HepG2 (cell line): Measurements from ENCODE around the gene KCNMB4. TPM values are rescaled to one million over a fixed set of nuclear protein-coding genes. Genes with fewer than 3 reads are reported as not detected.
A peak's percentile ranks its signal among the peaks of the same experiment; 100 is the strongest.

Experiments used
- ATAC-seq: fragments of 200-7000 bp; cut with Tn5 transposase; 3 replicates; pipeline ENCODE4 v1.9.1; 2020; ENCODE audit warnings: mild to moderate bottlenecking, moderate library complexity
- BruUV-seq: library from RNA; stranded (reverse); fragments of 400-500 nt; replicated peaks from 2 replicates; lab custom pipeline; 2021; lab: Mats Ljungman, UMichigan
- CTCF ChIA-PET: fragments of 300-600 bp; formaldehyde crosslinking; extraction: SDS; loops from one replicate; lab custom pipeline; 2021; ENCODE audit warnings: low total read pairs, inconsistent platforms, low intra/inter-chr PET ratio; lab: Yijun Ruan, JAX
- POLR2A ChIA-PET: fragments of 350-600 bp; sonication (Branson Sonifier 250); formaldehyde crosslinking; loops from one replicate; lab custom pipeline; 2020; ENCODE audit warnings: antibody characterized with exemption, inconsistent platforms; lab: Yijun Ruan, JAX
- DNase-seq: peaks from one replicate; pipeline ENCODE4 v3.0.0-alpha.2; 2015; ENCODE audit warnings: low spot score
- FAIRE-seq: peaks from 3 replicates; lab custom pipeline; 2011; peaks lifted over from hg19 to GRCh38; lab: Jason Lieb, UNC
- H2AFZ ChIP-seq: one replicate; pipeline ENCODE4 v1.6.1; 2011; ENCODE audit warnings: low read length, inconsistent platforms
- H3K27ac ChIP-seq: fragments of 300-600 bp; 3 replicates; pipeline ENCODE4 v1.8.0; 2011; ENCODE audit warnings: mixed run types, mild to moderate bottlenecking, mixed read lengths, low read length, inconsistent platforms; ENCODE audit not compliant: insufficient read depth; ENCODE audit errors: extremely low read length
- H3K27me3 ChIP-seq, 2 experiments: fragments of 200-600 bp in 1 of 2; 2 replicates in 1 of 2; 3 replicates in 1 of 2; pipeline versions ENCODE4 v1.6.0 to v1.8.0; 2011; ENCODE audit warnings: low read length in 2 of 2, mild to moderate bottlenecking in 2 of 2, moderate library complexity in 2 of 2, inconsistent platforms in 1 of 2; ENCODE audit not compliant: insufficient read depth in 2 of 2, control insufficient read depth in 1 of 2
- H3K36me3 ChIP-seq, 2 experiments: fragments of 200-600 bp in 1 of 2; replicated peaks in 1 of 2; 2 replicates in 1 of 2; 3 replicates in 1 of 2; pipeline versions ENCODE4 v1.5.1 to v1.8.0; 2011; ENCODE audit warnings: low read length in 2 of 2, inconsistent platforms in 1 of 2; ENCODE audit not compliant: insufficient read depth in 2 of 2, control insufficient read depth in 1 of 2
- H3K4me1 ChIP-seq: 2 replicates; pipeline ENCODE4 v1.5.1; 2012; ENCODE audit warnings: low read length, inconsistent platforms; ENCODE audit not compliant: insufficient read depth
- H3K4me2 ChIP-seq: 2 replicates; pipeline ENCODE4 v1.6.0; 2011; ENCODE audit warnings: low read depth, low read length, inconsistent platforms
- H3K4me3 ChIP-seq, 3 experiments: fragments of 200-600 bp in 1 of 3; sonication (generic), shearing (Covaris generic) in 1 of 3; replicated peaks in 1 of 3; 2 replicates each; pipeline ENCODE4 v1.5.1; 2011 to 2016; ENCODE audit warnings: low read length in 3 of 3, inconsistent platforms in 2 of 3, low read depth in 2 of 3, mild to moderate bottlenecking in 2 of 3, control low read depth in 1 of 3, mixed read lengths in 1 of 3; ENCODE audit not compliant: insufficient read depth in 1 of 3
- H3K79me2 ChIP-seq: one replicate; pipeline ENCODE4 v1.6.1; 2011; ENCODE audit warnings: low read length, inconsistent platforms; ENCODE audit not compliant: insufficient read depth
- H3K9ac ChIP-seq: 2 replicates; pipeline ENCODE4 v1.6.0; 2011; ENCODE audit warnings: mild to moderate bottlenecking, low read depth, low read length, inconsistent platforms; ENCODE audit not compliant: insufficient read depth
- H3K9me3 ChIP-seq: 2 replicates; pipeline ENCODE4 v1.5.1; 2012; ENCODE audit warnings: mild to moderate bottlenecking, low read length
- H4K20me1 ChIP-seq: 2 replicates; pipeline ENCODE4 v1.6.0; 2011; ENCODE audit warnings: inconsistent platforms, mild to moderate bottlenecking, low read length, moderate library complexity; ENCODE audit not compliant: insufficient read depth
- ATM ChIP-seq: fragments of 450-650 bp; IDR thresholded peaks from 2 replicates; pipeline ENCODE4 v1.7.1; 2017; ENCODE audit warnings: mild to moderate bottlenecking, borderline replicate concordance
- DPF2 ChIP-seq: sonication (generic); formaldehyde crosslinking; IDR thresholded peaks from 2 replicates; pipeline ENCODE4 v1.4.0; 2020; ENCODE audit warnings: mild to moderate bottlenecking, low read depth, missing genetic modification reagents, borderline replicate concordance
- EP300 ChIP-seq, 3 experiments: sonication (generic) in 1 of 3; formaldehyde crosslinking in 1 of 3; IDR thresholded peaks; 2 replicates each; pipeline versions ENCODE4 v1.5.1 to v1.6.1; 2011 to 2020; ENCODE audit warnings: low read depth in 2 of 3, low read length in 2 of 3, borderline replicate concordance in 1 of 3, improper control_type of control experiment in 1 of 3, mild to moderate bottlenecking in 1 of 3, missing genetic modification reagents in 1 of 3, moderate library complexity in 1 of 3
- FLYWCH1 ChIP-seq: sonication (generic); formaldehyde crosslinking; IDR thresholded peaks from 2 replicates; pipeline ENCODE4 v1.8.1; 2023; ENCODE audit warnings: mild to moderate bottlenecking, missing genetic modification reagents
- MYC ChIP-seq: sonication (generic); formaldehyde crosslinking; IDR thresholded peaks from 2 replicates; pipeline ENCODE4 v1.9.0; 2021; ENCODE audit warnings: missing genetic modification reagents, borderline replicate concordance
- STAG1 ChIP-seq: sonication (generic); formaldehyde crosslinking; IDR thresholded peaks from 2 replicates; pipeline ENCODE4 v1.4.0; 2020; ENCODE audit warnings: missing genetic modification reagents
- STAT5B ChIP-seq: sonication (generic); formaldehyde crosslinking; IDR thresholded peaks from 2 replicates; pipeline ENCODE4 v1.4.0; 2020; ENCODE audit warnings: missing genetic modification reagents
- ZBTB8A ChIP-seq: sonication (generic); formaldehyde crosslinking; IDR thresholded peaks from 2 replicates; pipeline ENCODE4 v1.4.0; 2020; ENCODE audit warnings: mild to moderate bottlenecking, low read depth, missing genetic modification reagents, borderline replicate concordance
- ZNF263 ChIP-seq: sonication (generic); formaldehyde crosslinking; IDR thresholded peaks from 2 replicates; pipeline ENCODE4 v1.4.0; 2020; ENCODE audit warnings: missing genetic modification reagents
- ZNF781 ChIP-seq: sonication (generic); formaldehyde crosslinking; IDR thresholded peaks from 2 replicates; pipeline ENCODE4 v1.5.1; 2020; ENCODE audit warnings: borderline replicate concordance, mild to moderate bottlenecking, missing genetic modification reagents; ENCODE audit errors: not compliant biosample characterization
- WGBS: methylation state at CpG from one replicate; pipeline ENCODE4 v1.1.6; 2017; ENCODE audit warnings: low lambda C conversion rate; 5-methylcytosine and 5-hydroxymethylcytosine counted together
- in situ Hi-C: cut with HindIII; loops from 2 replicates; pipeline ENCODE4 v1.10.0; 2017; ENCODE audit warnings: low pct_unique_long_range_greater_than_20kb; ENCODE audit not compliant: extremely low pct_ligation_motif_present
- intact Hi-C: fragments of 100-400 bp; cut with micrococcal nuclease; formaldehyde crosslinking; loops from one replicate; pipeline ENCODE4 v1.10.0; 2022; ENCODE audit not compliant: unreplicated experiment
- polyA plus RNA-seq, 8 experiments: library from polyadenylated mRNA; depleted of rRNA in 3 of 8; stranded (reverse) in 7 of 8; unstranded in 1 of 8; fragments of >200 nt; fragmentation: Illumina TruSeq in 4 of 8; extraction: Trizol in 4 of 8; gene quantifications; 2 replicates each; pipeline versions ENCODE4 v1.2.1 to v1.2.3, GENCODE V29; 2011 to 2016; ENCODE audit warnings: low read depth in 4 of 8, missing spikeins in 1 of 8, mixed read lengths in 1 of 8; ENCODE audit not compliant: insufficient read depth in 1 of 8
- total RNA-seq, 5 experiments: library from RNA; depleted of rRNA; stranded (reverse); fragments of >200 nt; fragmentation: Illumina TruSeq; extraction: Trizol; gene quantifications; 2 replicates each; pipeline ENCODE4 v1.2.3, GENCODE V29; 2016; ENCODE audit warnings: low read depth in 1 of 5
- TF ChIP-seq, protein P1 (sequence below): sonication (generic); formaldehyde crosslinking; IDR thresholded peaks from 2 replicates; pipeline ENCODE4 v1.5.1; 2020; ENCODE audit warnings: mild to moderate bottlenecking, missing genetic modification reagents, moderate library complexity
- TF ChIP-seq, protein P2 (sequence below): sonication (generic); formaldehyde crosslinking; IDR thresholded peaks from 2 replicates; pipeline ENCODE4 v1.9.0; 2022; ENCODE audit warnings: missing genetic modification reagents, mild to moderate bottlenecking, borderline replicate concordance
- TF ChIP-seq, protein P3 (sequence below): sonication (generic); formaldehyde crosslinking; IDR thresholded peaks from 2 replicates; pipeline ENCODE4 v1.4.0; 2020; ENCODE audit warnings: missing genetic modification reagents, borderline replicate concordance

KCNMB4 gene
- total and polyA plus RNA-seq, 2 of the 13 experiments (the other 11 are each of a cell fraction or from before 2014, with no cell fraction given): 0.67 to 0.84 TPM

DNA sequence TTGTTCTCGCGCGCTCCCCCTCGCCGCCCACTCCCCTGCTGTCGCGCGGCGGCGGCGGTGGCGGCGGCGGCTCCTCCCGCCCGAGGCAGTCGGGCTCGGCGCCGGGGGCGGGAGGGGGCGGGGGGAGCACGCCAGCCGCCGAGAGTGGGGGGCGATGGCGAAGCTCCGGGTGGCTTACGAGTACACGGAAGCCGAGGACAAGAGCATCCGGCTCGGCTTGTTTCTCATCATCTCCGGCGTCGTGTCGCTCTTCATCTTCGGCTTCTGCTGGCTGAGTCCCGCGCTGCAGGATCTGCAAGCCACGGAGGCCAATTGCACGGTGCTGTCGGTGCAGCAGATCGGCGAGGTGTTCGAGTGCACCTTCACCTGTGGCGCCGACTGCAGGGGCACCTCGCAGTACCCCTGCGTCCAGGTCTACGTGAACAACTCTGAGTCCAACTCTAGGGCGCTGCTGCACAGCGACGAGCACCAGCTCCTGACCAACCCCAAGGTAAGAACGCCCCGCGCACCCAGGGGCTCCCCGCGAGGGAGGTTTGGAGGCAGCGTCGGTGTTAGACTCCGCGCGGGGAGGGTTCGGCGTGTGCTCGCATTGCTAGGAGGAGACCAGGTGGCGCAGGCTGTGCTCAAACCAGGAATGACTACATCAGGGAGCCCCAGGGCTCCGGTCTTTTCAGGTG lies 629 bp downstream of the KCNMB4 start (continued):
- no peak for TF ChIP-seq ZNF263
- no peak; the same call in 1 of the 2 replicates for TF ChIP-seq MYC (CRISPR knock-in tag)
- no peak for TF ChIP-seq STAT5B
- no peak for TF ChIP-seq ZBTB8A (CRISPR knock-in tag)

DNA sequence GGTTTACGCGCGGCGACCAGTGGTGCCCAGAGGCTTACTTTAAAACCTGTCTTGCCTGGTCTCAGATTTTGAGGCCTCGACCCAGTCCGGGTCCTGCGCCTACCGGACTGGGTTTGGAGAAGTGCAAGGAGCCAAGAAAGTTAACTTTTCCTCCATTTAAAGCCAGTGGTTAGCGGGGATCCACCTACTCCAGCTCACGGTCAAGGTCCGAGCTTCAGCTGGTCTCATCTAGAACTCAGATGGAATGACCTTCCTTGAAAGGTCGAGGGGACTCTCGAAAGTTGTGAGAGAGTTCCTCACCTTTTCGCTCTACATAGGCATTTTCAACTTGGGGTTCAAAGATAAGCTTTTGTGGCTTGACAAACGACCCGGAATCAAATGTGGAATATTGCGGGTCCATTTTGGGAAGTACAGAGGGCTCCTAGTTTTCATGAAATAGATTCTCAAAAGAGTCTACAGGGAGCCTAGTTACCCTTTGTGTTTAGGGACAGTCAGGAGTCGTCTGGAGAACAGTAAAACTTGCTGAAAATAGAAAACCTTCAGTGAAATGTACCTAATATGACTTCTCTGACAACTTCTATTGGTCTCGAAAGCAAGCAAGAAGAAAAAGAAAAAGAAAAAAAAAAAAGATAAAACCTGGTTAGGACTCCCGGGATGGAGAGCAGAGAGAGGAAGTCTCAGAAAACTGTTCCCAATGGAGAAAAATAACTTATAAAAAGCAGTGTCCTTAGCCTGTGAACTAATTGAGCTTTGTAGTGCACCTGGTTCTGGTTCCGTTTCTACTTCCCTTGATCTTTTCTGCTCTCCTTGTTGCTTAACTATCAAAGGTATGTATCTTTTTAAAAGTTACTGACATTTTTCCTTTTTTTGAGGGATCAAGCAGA lies 1.4 kb downstream of the KCNMB4 start:
- peak overlapping the region; percentile 57 for H2AFZ ChIP-seq
- H3K4me1 ChIP-seq: peaks cover 20% of the 10 kb centered on the region
- BruUV-seq: no TSS peak
- no peaks in the 10 kb centered on the region for H3K9me3 ChIP-seq
- peak overlapping the region; percentile 98 for H3K4me2 ChIP-seq
- WGBS: 9% methylated on average over 17 of the region's 21 CpGs
- DNase-seq (no peak), ATAC-seq (peak; percentile 3; the same call in 2 of the 3 replicates), FAIRE-seq (peak; percentile 18)
- H4K20me1 ChIP-seq: no peaks in the 10 kb centered on the region
- H3K27ac ChIP-seq: no peak overlapping the region
- H3K9ac ChIP-seq: 0 out of 2 replicates have a peak overlapping the region, but pooled peaks have one; percentile 13
- ChIA-PET CTCF (no interaction called here), POLR2A (no interaction called here)
- H3K36me3 ChIP-seq: no peaks in the 10 kb centered on the region
- in situ Hi-C loops (loop anchor here (5.0 to 25.0 kb wide), 2 partner anchors 125 to 480 kb away; partner anchors contain the start of gene CNOT2), intact Hi-C loops (loop anchor here (2.0 to 10.0 kb wide), 3 partner anchors 123 to 383 kb away; partner anchors contain the start of gene CNOT2)
- peak overlapping the region; percentile 69 to 78 (median 77) for H3K4me3 ChIP-seq
- H3K79me2 ChIP-seq: no peaks in the 10 kb centered on the region
- peaks cover 0 to 21% of the 10 kb centered on the region in 2 experiments; a peak in 4 of 5 replicates for H3K27me3 ChIP-seq
- no peak for TF ChIP-seq DPF2
- TF ChIP-seq ATM: no peak
- TF ChIP-seq ZNF781 (CRISPR knock-in tag): no peak
- TF ChIP-seq, protein P1, sequence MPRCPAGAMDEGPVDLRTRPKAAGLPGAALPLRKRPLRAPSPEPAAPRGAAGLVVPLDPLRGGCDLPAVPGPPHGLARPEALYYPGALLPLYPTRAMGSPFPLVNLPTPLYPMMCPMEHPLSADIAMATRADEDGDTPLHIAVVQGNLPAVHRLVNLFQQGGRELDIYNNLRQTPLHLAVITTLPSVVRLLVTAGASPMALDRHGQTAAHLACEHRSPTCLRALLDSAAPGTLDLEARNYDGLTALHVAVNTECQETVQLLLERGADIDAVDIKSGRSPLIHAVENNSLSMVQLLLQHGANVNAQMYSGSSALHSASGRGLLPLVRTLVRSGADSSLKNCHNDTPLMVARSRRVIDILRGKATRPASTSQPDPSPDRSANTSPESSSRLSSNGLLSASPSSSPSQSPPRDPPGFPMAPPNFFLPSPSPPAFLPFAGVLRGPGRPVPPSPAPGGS (CRISPR knock-in tag): 0 out of 2 replicates have a peak, but pooled peaks have one; percentile 6
- TF ChIP-seq STAG1 (CRISPR knock-in tag): no peak
- TF ChIP-seq, protein P2, sequence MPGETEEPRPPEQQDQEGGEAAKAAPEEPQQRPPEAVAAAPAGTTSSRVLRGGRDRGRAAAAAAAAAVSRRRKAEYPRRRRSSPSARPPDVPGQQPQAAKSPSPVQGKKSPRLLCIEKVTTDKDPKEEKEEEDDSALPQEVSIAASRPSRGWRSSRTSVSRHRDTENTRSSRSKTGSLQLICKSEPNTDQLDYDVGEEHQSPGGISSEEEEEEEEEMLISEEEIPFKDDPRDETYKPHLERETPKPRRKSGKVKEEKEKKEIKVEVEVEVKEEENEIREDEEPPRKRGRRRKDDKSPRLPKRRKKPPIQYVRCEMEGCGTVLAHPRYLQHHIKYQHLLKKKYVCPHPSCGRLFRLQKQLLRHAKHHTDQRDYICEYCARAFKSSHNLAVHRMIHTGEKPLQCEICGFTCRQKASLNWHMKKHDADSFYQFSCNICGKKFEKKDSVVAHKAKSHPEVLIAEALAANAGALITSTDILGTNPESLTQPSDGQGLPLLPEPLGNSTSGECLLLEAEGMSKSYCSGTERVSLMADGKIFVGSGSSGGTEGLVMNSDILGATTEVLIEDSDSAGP (CRISPR knock-in tag): 0 out of 2 replicates have a peak, but pooled peaks have one; percentile 38
- TF ChIP-seq FLYWCH1 (CRISPR knock-in tag): no peak
- no peak for TF ChIP-seq EP300 (IDR thresholded peaks at IDR 0.05; ENCODE audit: low read depth in 2 of 2, low read length in 2 of 2)
- TF ChIP-seq EP300 (CRISPR knock-in tag; IDR thresholded peaks at IDR 0.05; ENCODE audit: borderline replicate concordance): no peak
- TF ChIP-seq, protein P3, sequence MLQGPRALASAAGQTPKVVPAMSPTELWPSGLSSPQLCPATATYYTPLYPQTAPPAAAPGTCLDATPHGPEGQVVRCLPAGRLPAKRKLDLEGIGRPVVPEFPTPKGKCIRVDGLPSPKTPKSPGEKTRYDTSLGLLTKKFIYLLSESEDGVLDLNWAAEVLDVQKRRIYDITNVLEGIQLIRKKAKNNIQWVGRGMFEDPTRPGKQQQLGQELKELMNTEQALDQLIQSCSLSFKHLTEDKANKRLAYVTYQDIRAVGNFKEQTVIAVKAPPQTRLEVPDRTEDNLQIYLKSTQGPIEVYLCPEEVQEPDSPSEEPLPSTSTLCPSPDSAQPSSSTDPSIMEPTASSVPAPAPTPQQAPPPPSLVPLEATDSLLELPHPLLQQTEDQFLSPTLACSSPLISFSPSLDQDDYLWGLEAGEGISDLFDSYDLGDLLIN (CRISPR knock-in tag): no peak
